IMR-90 (cell line): Measurements from ENCODE around the gene TAF8. TPM values are rescaled to one million over a fixed set of nuclear protein-coding genes. Genes with fewer than 3 reads are reported as not detected.

Experiments
- ATAC-seq: fragments of 200-7000 bp; cut with Tn5 transposase; 2 replicates; pipeline ENCODE4 v1.9.1; 2020; ENCODE audit warnings: low read depth, mild to moderate bottlenecking, moderate library complexity
- BruUV-seq: library from RNA; stranded (reverse); fragments of 400-500 nt; replicated peaks from 2 replicates; lab custom pipeline; 2021; lab: Mats Ljungman, UMichigan
- CTCF ChIA-PET: fragments of 300-600 bp; formaldehyde crosslinking; extraction: SDS; loops from one replicate; lab custom pipeline; 2021; ENCODE audit warnings: antibody characterized with exemption; lab: Yijun Ruan, JAX
- POLR2A ChIA-PET: fragments of 300-600 bp; sonication (Branson Sonifier 250); formaldehyde crosslinking; loops from one replicate; lab custom pipeline; 2022; ENCODE audit warnings: antibody characterized with exemption; ENCODE audit not compliant: unreplicated experiment; lab: Charles Lee
- DNase-seq: peaks from one replicate; pipeline ENCODE4 v3.0.0; 2013
- H2AFZ ChIP-seq: replicated peaks from 2 replicates; pipeline ENCODE3; 2013; ENCODE audit warnings: low read length, mild to moderate bottlenecking; ENCODE audit not compliant: poor library complexity
- H2AK5ac ChIP-seq: 2 replicates; pipeline ENCODE4 v1.6.1; 2013; ENCODE audit warnings: low read depth, low read length, inconsistent platforms
- H2AK9ac ChIP-seq: replicated peaks from 2 replicates; pipeline ENCODE3; 2013; ENCODE audit warnings: mild to moderate bottlenecking, low read depth, low read length, moderate library complexity; ENCODE audit not compliant: poor library complexity
- H2BK120ac ChIP-seq: 2 replicates; pipeline ENCODE4 v1.6.1; 2013; ENCODE audit warnings: low read depth, low read length, inconsistent platforms
- H2BK15ac ChIP-seq: 3 replicates; pipeline ENCODE4 v1.6.1; 2013; ENCODE audit warnings: low read depth, low read length, inconsistent platforms
- H2BK20ac ChIP-seq: 2 replicates; pipeline ENCODE4 v1.6.1; 2013; ENCODE audit warnings: low read depth, mild to moderate bottlenecking, inconsistent platforms, low read length, moderate library complexity
- H2BK5ac ChIP-seq: 2 replicates; pipeline ENCODE4 v1.6.1; 2013; ENCODE audit warnings: mild to moderate bottlenecking, low read depth, low read length, inconsistent platforms; ENCODE audit not compliant: poor library complexity, severe bottlenecking
- H3K14ac ChIP-seq: replicated peaks from 2 replicates; pipeline ENCODE4 v1.6.1; 2013; ENCODE audit warnings: low read depth, low read length, inconsistent platforms
- H3K18ac ChIP-seq: 2 replicates; pipeline ENCODE4 v1.6.1; 2013; ENCODE audit warnings: low read depth, low read length, control low read depth
- H3K23ac ChIP-seq: 2 replicates; pipeline ENCODE4 v1.6.1; 2013; ENCODE audit warnings: low read depth, low read length, inconsistent platforms
- H3K27ac ChIP-seq: 2 replicates; pipeline ENCODE4 v1.5.1; 2013; ENCODE audit warnings: mild to moderate bottlenecking, control low read depth, low read length; ENCODE audit not compliant: insufficient read depth
- H3K27me3 ChIP-seq: 2 replicates; pipeline ENCODE4 v1.6.1; 2013; ENCODE audit warnings: low read length; ENCODE audit not compliant: control insufficient read depth, insufficient read depth
- H3K36me3 ChIP-seq: 2 replicates; pipeline ENCODE4 v1.6.1; 2013; ENCODE audit warnings: low read length, mixed read lengths; ENCODE audit not compliant: control insufficient read depth, insufficient read depth
- H3K4ac ChIP-seq: 2 replicates; pipeline ENCODE4 v1.6.1; 2013; ENCODE audit warnings: low read depth, low read length, inconsistent platforms
- H3K4me1 ChIP-seq: 2 replicates; pipeline ENCODE4 v1.6.1; 2013; ENCODE audit warnings: low read length, mixed read lengths; ENCODE audit not compliant: control insufficient read depth, insufficient read depth
- H3K4me2 ChIP-seq: 2 replicates; pipeline ENCODE4 v1.6.1; 2013; ENCODE audit warnings: low read depth, mild to moderate bottlenecking, control low read depth, low read length, moderate library complexity
- H3K4me3 ChIP-seq: 2 replicates; pipeline ENCODE4 v1.5.1; 2013; ENCODE audit warnings: low read depth, mild to moderate bottlenecking, control low read depth, low read length, moderate library complexity; ENCODE audit not compliant: insufficient read depth
- H3K56ac ChIP-seq: 2 replicates; pipeline ENCODE4 v1.6.1; 2013; ENCODE audit warnings: low read length, inconsistent platforms; ENCODE audit not compliant: insufficient read depth; ENCODE audit errors: extremely low read depth
- H3K79me1 ChIP-seq, 2 experiments: 2 replicates each; pipeline ENCODE4 v1.6.1; 2013; ENCODE audit warnings: low read length in 2 of 2, inconsistent platforms in 1 of 2, low read depth in 1 of 2
- H3K9ac ChIP-seq: 2 replicates; pipeline ENCODE4 v1.6.1; 2013; ENCODE audit warnings: low read depth, low read length, control low read depth
- H3K9me1 ChIP-seq: 2 replicates; pipeline ENCODE4 v1.6.1; 2013; ENCODE audit warnings: low read length, inconsistent platforms; ENCODE audit not compliant: insufficient read depth
- H3K9me3 ChIP-seq: 2 replicates; pipeline ENCODE4 v1.6.1; 2013; ENCODE audit warnings: low read length; ENCODE audit not compliant: control insufficient read depth, insufficient read depth
- H4K20me1 ChIP-seq: 2 replicates; pipeline ENCODE4 v1.6.1; 2013; ENCODE audit warnings: low read length, inconsistent platforms; ENCODE audit not compliant: insufficient read depth
- H4K5ac ChIP-seq: 2 replicates; pipeline ENCODE4 v1.6.1; 2013; ENCODE audit warnings: mild to moderate bottlenecking, low read depth, low read length, control low read depth
- H4K8ac ChIP-seq, 2 experiments: 2 replicates each; pipeline ENCODE4 v1.6.1; 2013; ENCODE audit warnings: low read depth in 2 of 2, low read length in 2 of 2, control low read depth in 1 of 2, inconsistent platforms in 1 of 2
- H4K91ac ChIP-seq: 2 replicates; pipeline ENCODE4 v1.6.1; 2013; ENCODE audit warnings: low read depth, low read length, inconsistent platforms; ENCODE audit not compliant: insufficient read depth
- BHLHE40 ChIP-seq: fragments of 150-350 bp; IDR thresholded peaks from 2 replicates; pipeline ENCODE4 v1.6.1; 2016; ENCODE audit warnings: mild to moderate bottlenecking, low read depth, low read length
- CEBPB ChIP-seq: IDR thresholded peaks from 2 replicates; pipeline ENCODE4 v1.6.1; 2012; ENCODE audit warnings: low read depth, low read length, improper control_type of control experiment
- MAFK ChIP-seq: IDR thresholded peaks from 2 replicates; pipeline ENCODE4 v1.6.1; 2012; ENCODE audit warnings: low read depth, low read length, improper control_type of control experiment
- MAZ ChIP-seq: IDR thresholded peaks from 2 replicates; pipeline ENCODE4 v1.6.1; 2012; ENCODE audit warnings: low read depth, mild to moderate bottlenecking, low read length, improper control_type of control experiment, moderate library complexity, borderline replicate concordance
- MXI1 ChIP-seq: IDR thresholded peaks from 2 replicates; pipeline ENCODE4 v1.6.1; 2012; ENCODE audit warnings: low read depth, mild to moderate bottlenecking, low read length, moderate library complexity, borderline replicate concordance
- NFE2L2 ChIP-seq: fragments of 150-350 bp; IDR thresholded peaks from 2 replicates; pipeline ENCODE4 v1.6.1; 2016; ENCODE audit warnings: low read depth, mild to moderate bottlenecking, low read length
- RAD21 ChIP-seq: IDR thresholded peaks from 2 replicates; pipeline ENCODE4 v1.6.1; 2012; ENCODE audit warnings: low read length, improper control_type of control experiment
- RCOR1 ChIP-seq: IDR thresholded peaks from 2 replicates; pipeline ENCODE4 v1.6.1; 2012; ENCODE audit warnings: mild to moderate bottlenecking, low read length, improper control_type of control experiment; ENCODE audit not compliant: insufficient replicate concordance
- SMC3 ChIP-seq: fragments of 150-350 bp; IDR thresholded peaks from 2 replicates; pipeline ENCODE4 v1.6.1; 2016; ENCODE audit warnings: low read depth, mild to moderate bottlenecking, antibody characterized with exemption, low read length, moderate library complexity
- USF2 ChIP-seq: fragments of 150-350 bp; IDR thresholded peaks from 2 replicates; pipeline ENCODE4 v1.6.1; 2017; ENCODE audit warnings: mild to moderate bottlenecking, antibody characterized with exemption, low read length, low read depth
- WGBS, 2 experiments: methylation state at CpG; one replicate each; pipeline versions ENCODE4 v1.1.5 to v1.1.7; 2013; ENCODE audit warnings: missing lambda C conversion rate in 2 of 2; ENCODE audit not compliant: insufficient read length in 1 of 2; ENCODE audit errors: extremely low coverage in 2 of 2; 5-methylcytosine and 5-hydroxymethylcytosine counted together
- dilution Hi-C: fragments of 300-500 bp; cut with HindIII; formaldehyde crosslinking; loops from one replicate; pipeline ENCODE4 v1.14.3; 2018; ENCODE audit warnings: low sequenced_read_pairs; ENCODE audit not compliant: unreplicated experiment
- in situ Hi-C: fragments of 300-500 bp; cut with MboI; formaldehyde crosslinking; loops from 3 replicates; pipeline ENCODE4 v1.14.3; 2019; ENCODE audit warnings: low sequenced_read_pairs, inconsistent platforms, mixed read lengths
- intact Hi-C: fragments of 100-400 bp; cut with micrococcal nuclease; formaldehyde crosslinking; loops from 2 replicates; pipeline ENCODE4 v1.10.0; 2022
- polyA plus RNA-seq, 3 experiments: library from polyadenylated mRNA; depleted of rRNA; stranded (reverse); fragments of >200 nt; gene quantifications; 2 replicates each; pipeline ENCODE4 v1.2.3, GENCODE V29; 2012; ENCODE audit warnings: low replicate concordance in 1 of 3
- total RNA-seq: library from RNA; depleted of rRNA; stranded (reverse); fragments of >200 nt; gene quantifications from 2 replicates; pipeline ENCODE4 v1.2.3, GENCODE V29; 2012
- TF ChIP-seq, protein P1 (sequence below): fragments of 150-350 bp; IDR thresholded peaks from 2 replicates; pipeline ENCODE4 v1.6.1; 2016; ENCODE audit warnings: low read depth, mild to moderate bottlenecking, low read length, moderate library complexity, borderline replicate concordance
- TF ChIP-seq, protein P2 (sequence below): conservative IDR thresholded peaks from 2 replicates; pipeline ENCODE4 v1.5.1; 2012; ENCODE audit warnings: mild to moderate bottlenecking, low read depth, low read length, improper control_type of control experiment

TAF8 gene
- total and polyA plus RNA-seq, 2 of the 4 experiments (the other 2 are of a cell fraction): 14.3 to 22.8 TPM

DNA sequence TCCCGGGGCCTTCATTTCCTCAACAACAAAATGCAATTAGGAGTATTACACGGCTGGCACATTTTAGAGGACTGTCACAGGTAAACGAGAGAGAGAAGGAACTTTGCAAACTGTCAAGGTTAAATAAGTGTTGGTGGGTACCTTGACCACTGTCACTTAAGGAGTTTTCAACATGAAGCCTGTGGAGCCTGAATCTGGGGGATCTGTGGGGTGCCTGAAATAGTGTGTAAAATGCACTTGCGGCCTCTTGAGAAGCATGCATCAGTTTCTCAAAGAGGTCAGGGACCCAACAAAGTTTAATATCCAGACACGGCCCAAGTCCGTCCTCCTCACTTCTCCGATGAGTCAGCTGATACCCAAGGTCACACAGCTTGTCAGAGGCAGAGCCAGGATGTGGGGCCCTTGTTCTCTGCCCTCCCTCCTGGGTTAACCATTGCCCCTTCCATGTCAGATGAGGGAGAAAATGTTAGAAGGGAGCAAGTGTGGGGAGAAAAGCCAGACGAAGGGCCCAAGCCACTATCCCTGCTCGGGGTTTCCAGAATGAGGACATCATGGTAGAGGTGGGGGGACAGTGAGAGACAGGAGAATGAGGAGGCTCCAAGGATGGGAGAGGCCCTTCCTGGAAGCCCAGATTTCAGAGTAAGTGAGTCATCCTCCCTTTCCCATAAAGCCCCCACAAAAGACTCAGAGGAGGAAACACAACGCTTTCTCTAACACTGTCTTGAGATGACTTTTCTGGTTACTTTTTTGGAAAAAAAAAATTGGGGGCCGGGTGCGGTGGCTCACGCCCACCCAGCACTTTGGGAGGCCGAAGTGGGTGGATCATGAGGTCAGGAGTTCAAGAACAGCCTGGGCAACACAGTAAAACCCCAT, 49.9 kb downstream of the TAF8 start:
- peak overlapping the region; percentile 98 for H2BK120ac ChIP-seq
- peaks cover 18% of the 10 kb centered on the region for H3K4me1 ChIP-seq
- POLR2A ChIA-PET: no interaction called here
- peak; percentile 82 for ATAC-seq
- peak overlapping the region; percentile 95 for H3K14ac ChIP-seq
- intact Hi-C loops (no loop called here), dilution Hi-C loops (no loop called here), in situ Hi-C loops (no loop called here)
- peak overlapping the region; percentile 93 for H3K27ac ChIP-seq
- peak overlapping the region; percentile 56 for H3K18ac ChIP-seq
- no peaks in the 10 kb centered on the region for H3K9me3 ChIP-seq
- CTCF ChIA-PET: interaction anchor here (1.3 kb wide), 1 partner anchor 64 kb away, joined by 4 read pairs; no protein-coding TSS in a partner anchor
- no peak overlapping the region for H3K4me3 ChIP-seq
- peak overlapping the region; percentile 67; the same call in 1 of the 3 replicates for H2BK15ac ChIP-seq
- peak overlapping the region; percentile 87 for H2BK20ac ChIP-seq
- peak overlapping the region; percentile 90 for H4K91ac ChIP-seq
- peak overlapping the region; percentile 97 for H3K23ac ChIP-seq
- H3K4me2 ChIP-seq: peak overlapping the region; percentile 39
- 0 out of 4 replicates have a peak, but pooled peaks cover 0 to 4% of the 10 kb centered on the region in 2 experiments for H3K79me1 ChIP-seq
- peak; percentile 84 for DNase-seq
- H2AFZ ChIP-seq: peak overlapping the region; percentile 87
- no TSS peak for BruUV-seq
- H3K56ac ChIP-seq: peak overlapping the region; percentile 58; the same call in 1 of the 2 replicates
- H4K8ac ChIP-seq: peak overlapping the region; percentile 72 to 97
- WGBS, 2 experiments: no CpG with 5 or more reads among the region's 14 CpGs
- H3K9ac ChIP-seq: 0 out of 2 replicates have a peak overlapping the region, but pooled peaks have one; percentile 12
- peak overlapping the region; percentile 97 for H2AK9ac ChIP-seq
- peaks cover 16% of the 10 kb centered on the region for H3K9me1 ChIP-seq
- peak overlapping the region; percentile 96 for H3K4ac ChIP-seq
- H4K5ac ChIP-seq: peak overlapping the region; percentile 69
- no peaks in the 10 kb centered on the region; the same call in 1 of the 2 replicates for H3K36me3 ChIP-seq
- H2AK5ac ChIP-seq: peak overlapping the region; percentile 84
- H3K27me3 ChIP-seq: no peaks in the 10 kb centered on the region
- peak overlapping the region; percentile 90 for H2BK5ac ChIP-seq
- no peaks in the 10 kb centered on the region for H4K20me1 ChIP-seq
- TF ChIP-seq, protein P1, sequence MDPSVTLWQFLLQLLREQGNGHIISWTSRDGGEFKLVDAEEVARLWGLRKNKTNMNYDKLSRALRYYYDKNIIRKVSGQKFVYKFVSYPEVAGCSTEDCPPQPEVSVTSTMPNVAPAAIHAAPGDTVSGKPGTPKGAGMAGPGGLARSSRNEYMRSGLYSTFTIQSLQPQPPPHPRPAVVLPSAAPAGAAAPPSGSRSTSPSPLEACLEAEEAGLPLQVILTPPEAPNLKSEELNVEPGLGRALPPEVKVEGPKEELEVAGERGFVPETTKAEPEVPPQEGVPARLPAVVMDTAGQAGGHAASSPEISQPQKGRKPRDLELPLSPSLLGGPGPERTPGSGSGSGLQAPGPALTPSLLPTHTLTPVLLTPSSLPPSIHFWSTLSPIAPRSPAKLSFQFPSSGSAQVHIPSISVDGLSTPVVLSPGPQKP: no peak
- TF ChIP-seq MXI1: no peak
- TF ChIP-seq, protein P2, sequence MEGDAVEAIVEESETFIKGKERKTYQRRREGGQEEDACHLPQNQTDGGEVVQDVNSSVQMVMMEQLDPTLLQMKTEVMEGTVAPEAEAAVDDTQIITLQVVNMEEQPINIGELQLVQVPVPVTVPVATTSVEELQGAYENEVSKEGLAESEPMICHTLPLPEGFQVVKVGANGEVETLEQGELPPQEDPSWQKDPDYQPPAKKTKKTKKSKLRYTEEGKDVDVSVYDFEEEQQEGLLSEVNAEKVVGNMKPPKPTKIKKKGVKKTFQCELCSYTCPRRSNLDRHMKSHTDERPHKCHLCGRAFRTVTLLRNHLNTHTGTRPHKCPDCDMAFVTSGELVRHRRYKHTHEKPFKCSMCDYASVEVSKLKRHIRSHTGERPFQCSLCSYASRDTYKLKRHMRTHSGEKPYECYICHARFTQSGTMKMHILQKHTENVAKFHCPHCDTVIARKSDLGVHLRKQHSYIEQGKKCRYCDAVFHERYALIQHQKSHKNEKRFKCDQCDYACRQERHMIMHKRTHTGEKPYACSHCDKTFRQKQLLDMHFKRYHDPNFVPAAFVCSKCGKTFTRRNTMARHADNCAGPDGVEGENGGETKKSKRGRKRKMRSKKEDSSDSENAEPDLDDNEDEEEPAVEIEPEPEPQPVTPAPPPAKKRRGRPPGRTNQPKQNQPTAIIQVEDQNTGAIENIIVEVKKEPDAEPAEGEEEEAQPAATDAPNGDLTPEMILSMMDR: no peak
- TF ChIP-seq BHLHE40: no peak
- no peak for TF ChIP-seq CEBPB
- peak; percentile 67; the same call in 1 of the 2 replicates for TF ChIP-seq MAZ
- no peak; the same call in 1 of the 2 replicates for TF ChIP-seq USF2
- TF ChIP-seq MAFK: 0 out of 2 replicates have a peak, but pooled peaks have one; percentile 2
- no peak for TF ChIP-seq SMC3
- TF ChIP-seq NFE2L2: no peak
- TF ChIP-seq RCOR1: no peak
- TF ChIP-seq RAD21: no peak
